ENCODE results near the gene TMCO4. TPM values are rescaled to one million over a fixed set of nuclear protein-coding genes. Genes with fewer than 3 reads are reported as not detected.

TMCO4 gene
- total RNA-seq, 1 donor from 2014 or later: 10.0 TPM

DNA sequence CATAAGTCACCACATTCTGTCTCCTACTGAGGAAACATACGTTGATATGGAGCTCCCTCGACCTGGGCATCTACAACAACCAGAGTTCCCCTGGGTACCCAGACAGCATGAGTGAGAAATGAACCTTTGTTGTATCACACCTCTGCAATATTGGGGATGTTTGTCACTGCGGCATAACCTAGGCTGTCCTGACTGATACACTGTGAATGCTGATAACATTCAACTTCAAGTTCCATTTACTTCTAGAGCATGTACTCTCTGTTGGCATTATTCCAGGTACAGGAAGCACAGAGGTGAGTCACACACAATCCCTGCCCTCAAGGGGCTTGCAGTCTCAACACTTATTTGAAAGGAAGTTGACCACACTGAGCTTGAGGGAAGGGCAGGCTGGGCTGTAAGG lies 69.5 kb downstream of the TMCO4 start:
- no peak overlapping the region for H3K4me3 Mint-ChIP-seq (ENCODE audit: unreplicated experiment)
- H3K9me3 Mint-ChIP-seq (ENCODE audit: low read depth): peaks cover 10% of the 10 kb centered on the region
- TF ChIP-seq, protein P1, sequence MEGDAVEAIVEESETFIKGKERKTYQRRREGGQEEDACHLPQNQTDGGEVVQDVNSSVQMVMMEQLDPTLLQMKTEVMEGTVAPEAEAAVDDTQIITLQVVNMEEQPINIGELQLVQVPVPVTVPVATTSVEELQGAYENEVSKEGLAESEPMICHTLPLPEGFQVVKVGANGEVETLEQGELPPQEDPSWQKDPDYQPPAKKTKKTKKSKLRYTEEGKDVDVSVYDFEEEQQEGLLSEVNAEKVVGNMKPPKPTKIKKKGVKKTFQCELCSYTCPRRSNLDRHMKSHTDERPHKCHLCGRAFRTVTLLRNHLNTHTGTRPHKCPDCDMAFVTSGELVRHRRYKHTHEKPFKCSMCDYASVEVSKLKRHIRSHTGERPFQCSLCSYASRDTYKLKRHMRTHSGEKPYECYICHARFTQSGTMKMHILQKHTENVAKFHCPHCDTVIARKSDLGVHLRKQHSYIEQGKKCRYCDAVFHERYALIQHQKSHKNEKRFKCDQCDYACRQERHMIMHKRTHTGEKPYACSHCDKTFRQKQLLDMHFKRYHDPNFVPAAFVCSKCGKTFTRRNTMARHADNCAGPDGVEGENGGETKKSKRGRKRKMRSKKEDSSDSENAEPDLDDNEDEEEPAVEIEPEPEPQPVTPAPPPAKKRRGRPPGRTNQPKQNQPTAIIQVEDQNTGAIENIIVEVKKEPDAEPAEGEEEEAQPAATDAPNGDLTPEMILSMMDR (IDR thresholded peaks at IDR 0.05): no peak
- no peaks in the 10 kb centered on the region for H3K27me3 Mint-ChIP-seq (ENCODE audit: low read depth)
- no peak for DNase-seq (ENCODE audit: low spot score)
- H3K4me1 Mint-ChIP-seq (ENCODE audit: low read depth): peaks cover 13% of the 10 kb centered on the region
- H3K36me3 Mint-ChIP-seq (ENCODE audit: low read depth): peaks cover 11% of the 10 kb centered on the region
- no peak overlapping the region for H3K27ac Mint-ChIP-seq (ENCODE audit: unreplicated experiment)

DNA sequence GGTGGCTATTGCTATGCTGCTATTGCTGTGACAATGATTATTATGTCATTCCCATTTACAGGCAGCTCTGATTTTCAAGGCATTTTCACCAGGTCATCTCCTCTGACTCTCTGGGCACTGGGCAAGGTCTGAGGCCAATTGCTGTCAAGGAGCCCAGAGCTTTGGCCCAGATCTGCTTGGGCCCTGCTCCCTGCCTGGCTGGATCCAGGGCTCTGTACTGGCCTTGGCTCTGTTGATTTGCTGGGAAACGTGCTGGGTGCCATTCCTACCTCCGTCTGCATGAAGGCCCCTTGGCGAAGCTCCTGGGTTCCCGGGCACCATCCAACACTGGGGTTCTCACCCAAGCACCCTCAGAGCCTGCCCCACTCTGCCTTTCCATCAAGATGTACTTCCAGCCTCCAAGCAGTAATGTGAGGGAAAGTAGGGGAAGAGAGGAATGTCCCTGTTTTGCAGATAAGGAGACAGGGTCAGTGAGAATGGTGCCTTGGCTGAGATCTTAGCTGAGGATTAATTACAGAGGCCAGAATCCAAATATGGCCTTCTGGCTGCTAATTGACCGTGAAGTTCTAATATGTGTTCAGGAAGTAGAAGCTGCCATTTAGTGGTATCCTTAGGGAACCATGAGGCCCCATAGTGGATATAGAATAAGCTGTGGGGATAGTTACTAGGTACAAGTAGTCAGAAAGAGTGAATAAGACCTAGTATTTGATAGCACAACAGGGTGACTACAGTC lies 71.1 kb downstream of the TMCO4 start:
- Mint-ChIP-seq H3K27ac (ENCODE audit: unreplicated experiment) (no peak overlapping the region), H3K4me3 (ENCODE audit: unreplicated experiment) (no peak overlapping the region), H3K36me3 (ENCODE audit: low read depth) (peaks cover 12% of the 10 kb centered on the region), H3K4me1 (ENCODE audit: low read depth) (no peaks in the 10 kb centered on the region), H3K27me3 (ENCODE audit: low read depth) (no peaks in the 10 kb centered on the region), H3K9me3 (ENCODE audit: low read depth) (peaks cover 10% of the 10 kb centered on the region)
- DNase-seq (ENCODE audit: low spot score): no peak
- TF ChIP-seq, protein P1 (IDR thresholded peaks at IDR 0.05): no peak

DNA sequence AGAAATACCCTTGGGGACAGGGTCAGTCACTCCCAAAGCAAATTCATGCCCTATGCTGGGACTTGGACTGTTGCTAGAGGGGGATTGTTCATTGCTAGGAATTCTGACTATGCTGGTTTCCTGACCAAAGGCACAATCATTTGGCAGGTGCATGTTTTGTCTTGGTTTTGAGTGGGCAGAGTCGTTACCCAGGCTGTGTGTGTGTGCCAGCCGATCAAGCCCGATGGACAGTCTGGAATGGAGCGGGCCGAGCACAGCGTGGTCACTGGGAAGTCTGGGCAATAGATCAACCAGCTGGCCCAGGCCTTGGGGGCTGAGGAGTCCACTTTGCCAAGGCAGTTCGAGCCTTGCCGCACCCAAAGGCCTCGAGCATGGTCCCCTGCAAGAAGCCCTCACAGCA lies 74.1 kb downstream of the TMCO4 start:
- H3K9me3 Mint-ChIP-seq (ENCODE audit: low read depth): peaks cover 9% of the 10 kb centered on the region

DNA sequence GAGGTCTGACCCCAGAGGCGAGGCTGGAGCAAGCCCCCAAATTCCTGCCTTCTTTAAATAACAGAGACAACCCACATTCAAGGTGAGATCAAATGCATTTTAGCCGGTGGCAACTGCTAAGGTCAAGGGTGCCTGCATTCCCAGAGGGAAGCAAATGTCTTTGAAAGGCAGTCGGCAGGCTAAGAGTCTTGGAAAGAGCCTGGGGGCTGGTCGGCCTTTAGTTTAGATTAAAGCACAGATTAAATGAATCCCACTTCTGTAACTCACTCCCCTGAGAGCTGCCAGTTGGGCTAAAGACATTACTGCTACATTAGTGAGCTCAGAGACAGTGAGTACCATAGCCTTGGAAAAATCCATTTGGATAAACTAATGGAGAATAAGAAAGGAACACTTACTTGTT lies 75.8 kb downstream of the TMCO4 start:
- Mint-ChIP-seq H3K36me3 (ENCODE audit: low read depth) (peaks cover 6% of the 10 kb centered on the region), H3K27ac (ENCODE audit: unreplicated experiment) (no peak overlapping the region), H3K9me3 (ENCODE audit: low read depth) (no peaks in the 10 kb centered on the region), H3K4me3 (ENCODE audit: unreplicated experiment) (no peak overlapping the region), H3K27me3 (ENCODE audit: low read depth) (no peaks in the 10 kb centered on the region), H3K4me1 (ENCODE audit: low read depth) (no peaks in the 10 kb centered on the region)
- TF ChIP-seq, protein P1 (IDR thresholded peaks at IDR 0.05): no peak
- no peak for DNase-seq (ENCODE audit: low spot score)

More for the DNA sequence above, 74.1 kb downstream of the TMCO4 start:
- DNase-seq (ENCODE audit: low spot score): no peak
- Mint-ChIP-seq H3K27me3 (ENCODE audit: low read depth) (no peaks in the 10 kb centered on the region), H3K4me1 (ENCODE audit: low read depth) (no peaks in the 10 kb centered on the region), H3K36me3 (ENCODE audit: low read depth) (peaks cover 10% of the 10 kb centered on the region), H3K27ac (ENCODE audit: unreplicated experiment) (no peak overlapping the region), H3K4me3 (ENCODE audit: unreplicated experiment) (no peak overlapping the region)
- TF ChIP-seq, protein P1 (IDR thresholded peaks at IDR 0.05): no peak

DNA sequence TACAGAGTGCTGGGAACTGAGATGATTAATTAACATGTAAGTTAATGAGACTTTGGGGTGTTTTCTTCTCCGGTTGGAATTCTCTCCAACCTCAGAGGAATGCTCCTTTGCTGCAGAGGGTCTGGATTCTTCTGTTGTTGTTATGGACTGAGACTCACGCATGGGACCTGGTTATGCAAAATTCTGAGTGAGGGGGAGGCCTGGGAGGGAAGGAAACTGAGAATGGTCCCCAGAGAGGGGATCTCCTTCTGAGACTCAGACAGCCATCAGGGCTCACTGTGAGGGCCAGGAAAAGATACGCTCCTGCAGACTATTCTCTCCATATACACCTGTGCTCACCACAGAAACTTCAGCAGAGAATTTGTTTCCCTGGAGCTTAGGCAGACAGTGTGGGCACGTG lies 78.7 kb downstream of the TMCO4 start:
- TF ChIP-seq, protein P1 (IDR thresholded peaks at IDR 0.05): no peak
- Mint-ChIP-seq H3K27ac (ENCODE audit: unreplicated experiment) (no peak overlapping the region), H3K4me1 (ENCODE audit: low read depth) (no peaks in the 10 kb centered on the region), H3K9me3 (ENCODE audit: low read depth) (no peaks in the 10 kb centered on the region), H3K36me3 (ENCODE audit: low read depth) (peaks cover 3% of the 10 kb centered on the region), H3K27me3 (ENCODE audit: low read depth) (no peaks in the 10 kb centered on the region), H3K4me3 (ENCODE audit: unreplicated experiment) (no peak overlapping the region)
- DNase-seq (ENCODE audit: low spot score): no peak
